Spleen (tissue), 7 donors: ENCODE measurements around the gene FAM204A.

Experiments used
- POLR2A ChIP-seq, 3 donors: fragments of 450-650 bp; IDR thresholded peaks; one replicate each; pipeline ENCODE4 v1.5.1; 2017; ENCODE audit warnings: antibody characterized with exemption in 3 of 3, mild to moderate bottlenecking in 1 of 3
- TF ChIP-seq, protein P1 (sequence below), 11 experiments: fragments of 200-600 bp in 7 of 11; fragments of 450-650 bp in 4 of 11; sonication (generic) in 4 of 11; IDR thresholded peaks in 8 of 11; conservative IDR thresholded peaks in 3 of 11; 1 replicate in 7 of 11; 2 replicates in 4 of 11; pipeline versions ENCODE4 v1.4.0 to v1.8.0; 2016 to 2021; ENCODE audit warnings: antibody characterized with exemption in 11 of 11, inconsistent platforms in 4 of 11, mild to moderate bottlenecking in 1 of 11
- donor health status: DM: no; HTN: no; CAD: no; lungs with moderate emphysema.
- donor health status: DM: no; HTN: no; CAD: no.
- donor health status: DM: no; HTN: no; CAD: no.

- TF ChIP-seq, protein P1, sequence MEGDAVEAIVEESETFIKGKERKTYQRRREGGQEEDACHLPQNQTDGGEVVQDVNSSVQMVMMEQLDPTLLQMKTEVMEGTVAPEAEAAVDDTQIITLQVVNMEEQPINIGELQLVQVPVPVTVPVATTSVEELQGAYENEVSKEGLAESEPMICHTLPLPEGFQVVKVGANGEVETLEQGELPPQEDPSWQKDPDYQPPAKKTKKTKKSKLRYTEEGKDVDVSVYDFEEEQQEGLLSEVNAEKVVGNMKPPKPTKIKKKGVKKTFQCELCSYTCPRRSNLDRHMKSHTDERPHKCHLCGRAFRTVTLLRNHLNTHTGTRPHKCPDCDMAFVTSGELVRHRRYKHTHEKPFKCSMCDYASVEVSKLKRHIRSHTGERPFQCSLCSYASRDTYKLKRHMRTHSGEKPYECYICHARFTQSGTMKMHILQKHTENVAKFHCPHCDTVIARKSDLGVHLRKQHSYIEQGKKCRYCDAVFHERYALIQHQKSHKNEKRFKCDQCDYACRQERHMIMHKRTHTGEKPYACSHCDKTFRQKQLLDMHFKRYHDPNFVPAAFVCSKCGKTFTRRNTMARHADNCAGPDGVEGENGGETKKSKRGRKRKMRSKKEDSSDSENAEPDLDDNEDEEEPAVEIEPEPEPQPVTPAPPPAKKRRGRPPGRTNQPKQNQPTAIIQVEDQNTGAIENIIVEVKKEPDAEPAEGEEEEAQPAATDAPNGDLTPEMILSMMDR (IDR thresholded peaks at IDR 0.05 in 8 of 11, conservative IDR thresholded peaks at IDR 0.05 in 3 of 11), result no peak
- TF ChIP-seq POLR2A (IDR thresholded peaks at IDR 0.05), result no peak
Measured at GRCh38 chr10:118365702-118366101, 23.6 kb upstream of the FAM204A start.
